Sigmoid colon (tissue), 3 donors: ENCODE results near the gene THSD7B.

Experiments used
- POLR2A ChIP-seq, 2 donors: fragments of 450-650 bp; IDR thresholded peaks; one replicate each; pipeline ENCODE4 v1.6.1; 2016; ENCODE audit warnings: antibody characterized with exemption in 2 of 2, mild to moderate bottlenecking in 2 of 2, moderate library complexity in 2 of 2
- TF ChIP-seq, protein P1 (sequence below), 4 experiments: fragments of 450-650 bp in 3 of 4; fragments of 200-600 bp in 1 of 4; IDR thresholded peaks; one replicate each; pipeline ENCODE4 v1.5.1; 2016 to 2019; ENCODE audit warnings: antibody characterized with exemption in 4 of 4, mild to moderate bottlenecking in 3 of 4, moderate library complexity in 2 of 4

GRCh38 chr2:137138263-137138662 is 372.9 kb downstream of the THSD7B start:
- TF ChIP-seq, protein P1, sequence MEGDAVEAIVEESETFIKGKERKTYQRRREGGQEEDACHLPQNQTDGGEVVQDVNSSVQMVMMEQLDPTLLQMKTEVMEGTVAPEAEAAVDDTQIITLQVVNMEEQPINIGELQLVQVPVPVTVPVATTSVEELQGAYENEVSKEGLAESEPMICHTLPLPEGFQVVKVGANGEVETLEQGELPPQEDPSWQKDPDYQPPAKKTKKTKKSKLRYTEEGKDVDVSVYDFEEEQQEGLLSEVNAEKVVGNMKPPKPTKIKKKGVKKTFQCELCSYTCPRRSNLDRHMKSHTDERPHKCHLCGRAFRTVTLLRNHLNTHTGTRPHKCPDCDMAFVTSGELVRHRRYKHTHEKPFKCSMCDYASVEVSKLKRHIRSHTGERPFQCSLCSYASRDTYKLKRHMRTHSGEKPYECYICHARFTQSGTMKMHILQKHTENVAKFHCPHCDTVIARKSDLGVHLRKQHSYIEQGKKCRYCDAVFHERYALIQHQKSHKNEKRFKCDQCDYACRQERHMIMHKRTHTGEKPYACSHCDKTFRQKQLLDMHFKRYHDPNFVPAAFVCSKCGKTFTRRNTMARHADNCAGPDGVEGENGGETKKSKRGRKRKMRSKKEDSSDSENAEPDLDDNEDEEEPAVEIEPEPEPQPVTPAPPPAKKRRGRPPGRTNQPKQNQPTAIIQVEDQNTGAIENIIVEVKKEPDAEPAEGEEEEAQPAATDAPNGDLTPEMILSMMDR (IDR thresholded peaks at IDR 0.05), result no peak
- TF ChIP-seq POLR2A (IDR thresholded peaks at IDR 0.05), result no peak
